Activated B cell treated with CpG ODN at 0.5 μM for 24 hours (primary cell): Measurements from ENCODE around the gene E4F1. TPM values are rescaled to one million over a fixed set of nuclear protein-coding genes. Genes with fewer than 3 reads are reported as not detected.

Source experiments
- ATAC-seq: fragments of 200-7000 bp; cut with Tn5 transposase; one replicate; pipeline ENCODE4 v1.10.0; 2021; ENCODE audit warnings: low read depth, mild to moderate bottlenecking, moderate library complexity
- CTCF ChIA-PET: fragments of 350-600 bp; sonication (Branson Sonifier 250); formaldehyde crosslinking; loops from one replicate; lab custom pipeline; 2021; ENCODE audit warnings: antibody characterized with exemption; lab: Charles Lee
- POLR2A ChIA-PET: fragments of 350-600 bp; sonication (Branson Sonifier 250); formaldehyde crosslinking; loops from one replicate; lab custom pipeline; 2021; ENCODE audit warnings: antibody characterized with exemption; lab: Charles Lee
- DNase-seq: peaks from one replicate; pipeline ENCODE4 v3.0.0; 2022
- H3K27ac Mint-ChIP-seq: one replicate; pipeline ENCODE4 v1.8.0; 2020; ENCODE audit warnings: mixed read lengths
- H3K27me3 Mint-ChIP-seq: one replicate; pipeline ENCODE4 v1.8.0; 2021; ENCODE audit warnings: mixed read lengths
- H3K36me3 Mint-ChIP-seq: one replicate; pipeline ENCODE4 v1.8.0; 2021; ENCODE audit warnings: low read depth, mixed read lengths
- H3K4me1 Mint-ChIP-seq: one replicate; pipeline ENCODE4 v1.8.0; 2021; ENCODE audit warnings: mixed read lengths
- H3K4me3 Mint-ChIP-seq: one replicate; pipeline ENCODE4 v1.8.0; 2020; ENCODE audit warnings: mild to moderate bottlenecking, mixed read lengths
- H3K9me3 Mint-ChIP-seq: one replicate; pipeline ENCODE4 v1.8.0; 2020; ENCODE audit warnings: mixed read lengths
- intact Hi-C: fragments of 100-400 bp; cut with micrococcal nuclease; formaldehyde crosslinking; loops from one replicate; pipeline ENCODE4 v1.15.1; 2024
- total RNA-seq: library from RNA; stranded (reverse); gene quantifications from 2 replicates; pipeline ENCODE4 v1.2.3, GENCODE V29; 2022
- TF ChIP-seq, protein P1 (sequence below): fragments of 200-600 bp; IDR thresholded peaks from one replicate; pipeline ENCODE4 v1.8.0; 2022; ENCODE audit warnings: antibody characterized with exemption, mild to moderate bottlenecking

The E4F1 gene
- total RNA-seq, 1 donor from 2014 or later = 29.9 TPM

DNA sequence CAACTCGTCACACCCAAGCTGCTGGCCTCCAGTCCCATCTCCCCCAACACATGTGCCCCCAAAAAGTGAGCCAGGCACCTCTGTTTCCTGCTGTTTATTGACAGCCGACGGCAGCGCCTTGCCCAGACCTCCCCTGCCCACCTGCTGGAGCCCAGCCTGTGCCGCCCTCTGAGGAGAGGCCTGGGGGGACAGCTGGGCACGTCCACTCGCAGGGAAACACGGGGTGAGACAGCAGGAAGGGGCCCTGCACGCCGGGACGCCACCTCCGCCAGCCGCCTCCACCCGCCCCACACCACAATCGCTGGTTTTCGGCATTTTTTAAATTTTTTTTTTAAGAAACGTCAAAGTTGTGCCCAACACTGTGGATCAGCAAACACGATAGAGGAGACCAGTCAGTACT, 46.3 kb upstream of the E4F1 start:
- Mint-ChIP-seq H3K9me3 (no peaks in the 10 kb centered on the region), H3K36me3 (peaks cover 32% of the 10 kb centered on the region), H3K27me3 (no peaks in the 10 kb centered on the region), H3K4me1 (no peaks in the 10 kb centered on the region), H3K27ac (no peak overlapping the region), H3K4me3 (no peak overlapping the region)
- intact Hi-C loops = no loop called here
- TF ChIP-seq, protein P1, sequence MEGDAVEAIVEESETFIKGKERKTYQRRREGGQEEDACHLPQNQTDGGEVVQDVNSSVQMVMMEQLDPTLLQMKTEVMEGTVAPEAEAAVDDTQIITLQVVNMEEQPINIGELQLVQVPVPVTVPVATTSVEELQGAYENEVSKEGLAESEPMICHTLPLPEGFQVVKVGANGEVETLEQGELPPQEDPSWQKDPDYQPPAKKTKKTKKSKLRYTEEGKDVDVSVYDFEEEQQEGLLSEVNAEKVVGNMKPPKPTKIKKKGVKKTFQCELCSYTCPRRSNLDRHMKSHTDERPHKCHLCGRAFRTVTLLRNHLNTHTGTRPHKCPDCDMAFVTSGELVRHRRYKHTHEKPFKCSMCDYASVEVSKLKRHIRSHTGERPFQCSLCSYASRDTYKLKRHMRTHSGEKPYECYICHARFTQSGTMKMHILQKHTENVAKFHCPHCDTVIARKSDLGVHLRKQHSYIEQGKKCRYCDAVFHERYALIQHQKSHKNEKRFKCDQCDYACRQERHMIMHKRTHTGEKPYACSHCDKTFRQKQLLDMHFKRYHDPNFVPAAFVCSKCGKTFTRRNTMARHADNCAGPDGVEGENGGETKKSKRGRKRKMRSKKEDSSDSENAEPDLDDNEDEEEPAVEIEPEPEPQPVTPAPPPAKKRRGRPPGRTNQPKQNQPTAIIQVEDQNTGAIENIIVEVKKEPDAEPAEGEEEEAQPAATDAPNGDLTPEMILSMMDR = no peak
- ATAC-seq (no peak), DNase-seq (no peak)
- ChIA-PET CTCF (no interaction called here), POLR2A (no interaction called here)

DNA sequence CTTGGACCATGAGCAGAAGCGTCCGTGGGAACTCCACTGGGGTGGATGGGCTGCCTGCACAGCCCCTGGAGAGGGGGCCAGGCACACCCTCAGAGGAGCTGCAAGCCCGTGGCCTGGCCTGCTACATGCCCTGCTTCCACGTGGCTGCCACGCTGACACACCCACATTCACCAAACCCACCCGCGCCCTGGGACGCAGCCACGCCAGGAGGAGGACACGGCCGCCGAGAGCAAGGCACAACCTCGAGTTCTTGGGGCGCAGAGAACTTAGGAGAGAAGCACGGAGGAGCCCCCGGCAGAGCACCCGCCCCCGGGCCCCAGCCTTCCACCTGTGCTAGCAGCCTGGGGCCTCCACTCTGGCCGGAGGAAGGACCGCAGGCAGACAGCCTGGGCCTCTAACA, 45.8 kb upstream of the E4F1 start:
- H3K4me3 Mint-ChIP-seq = no peak overlapping the region

DNA sequence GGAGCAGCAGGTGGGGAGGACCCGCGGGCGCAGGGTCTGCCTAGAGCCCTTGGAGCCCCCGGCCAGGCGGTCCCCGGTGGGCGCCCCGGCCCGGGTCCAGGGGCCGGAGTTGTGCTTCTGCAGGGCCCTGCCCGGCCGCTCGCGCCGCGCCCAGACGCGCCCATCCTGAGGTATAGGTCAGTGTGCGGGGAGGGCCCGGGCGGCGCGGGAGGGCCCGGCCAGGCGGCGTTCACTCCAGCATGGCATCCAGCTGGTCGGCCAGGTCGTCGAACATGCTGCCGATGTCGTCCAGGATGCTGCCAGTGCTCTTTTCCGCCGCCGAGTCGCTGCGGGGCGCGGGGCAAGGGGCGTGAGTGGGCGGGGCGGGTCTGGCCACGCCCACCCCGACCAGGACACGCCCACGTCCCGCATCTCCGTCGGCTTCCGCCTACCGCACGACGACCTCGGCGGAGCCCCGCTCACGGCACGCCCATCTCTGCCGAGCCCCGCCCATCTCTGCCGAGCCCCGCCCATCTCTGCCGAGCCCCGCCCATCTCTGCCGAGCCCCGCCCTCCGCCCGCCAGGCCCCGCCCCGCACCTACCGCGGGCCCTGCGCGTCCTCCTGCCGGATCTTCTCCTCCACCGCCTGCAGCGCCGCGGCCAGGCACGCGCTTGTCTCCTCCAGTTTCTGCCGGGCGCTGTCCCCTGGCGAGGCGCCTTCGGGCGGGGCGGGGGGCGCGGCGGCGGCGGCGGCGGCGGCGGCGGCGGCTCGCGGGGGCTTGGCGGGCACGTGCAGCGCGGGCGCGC, 44.9 kb upstream of the E4F1 start:
- CTCF ChIA-PET = no interaction called here
- peaks cover 2% of the 10 kb centered on the region for H3K4me1 Mint-ChIP-seq
- intact Hi-C loops = no loop called here
- TF ChIP-seq, protein P1 = no peak
- H3K9me3 Mint-ChIP-seq = no peaks in the 10 kb centered on the region
- H3K36me3 Mint-ChIP-seq = peaks cover 29% of the 10 kb centered on the region
- no peaks in the 10 kb centered on the region for H3K27me3 Mint-ChIP-seq
- POLR2A ChIA-PET = no interaction called here
- DNase-seq = no peak
- peak; percentile 59 for ATAC-seq
- no peak overlapping the region for H3K4me3 Mint-ChIP-seq
- no peak overlapping the region for H3K27ac Mint-ChIP-seq

More for the DNA sequence above, 45.8 kb upstream of the E4F1 start:
- intact Hi-C loops = no loop called here
- no peaks in the 10 kb centered on the region for H3K27me3 Mint-ChIP-seq
- no peak for ATAC-seq
- CTCF ChIA-PET = no interaction called here
- POLR2A ChIA-PET = no interaction called here
- no peaks in the 10 kb centered on the region for H3K4me1 Mint-ChIP-seq
- no peak overlapping the region for H3K27ac Mint-ChIP-seq
- H3K36me3 Mint-ChIP-seq = peaks cover 32% of the 10 kb centered on the region
- TF ChIP-seq, protein P1 = no peak
- DNase-seq = no peak
- H3K9me3 Mint-ChIP-seq = no peaks in the 10 kb centered on the region

DNA sequence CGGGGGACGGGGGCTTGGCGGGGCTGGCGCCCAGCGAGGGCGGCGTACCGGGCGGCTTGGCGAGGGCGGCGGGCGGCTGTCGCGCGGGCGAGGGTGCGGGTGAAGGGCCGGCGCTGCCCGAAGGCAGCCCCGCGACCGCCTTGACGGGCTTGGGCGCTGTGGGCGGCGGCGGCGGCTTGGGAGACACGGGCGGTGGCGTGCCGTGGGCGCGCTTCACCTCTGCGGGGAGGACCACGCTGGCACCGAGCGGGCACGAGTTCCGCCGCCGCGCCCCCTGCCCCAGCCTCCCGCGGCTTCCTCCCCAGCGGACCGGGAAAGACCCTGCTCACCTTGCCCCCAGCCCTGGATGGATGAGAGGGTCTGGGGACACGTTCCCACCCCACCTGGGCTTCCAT, 44.3 kb upstream of the E4F1 start:
- H3K36me3 Mint-ChIP-seq = peaks cover 25% of the 10 kb centered on the region
- H3K9me3 Mint-ChIP-seq = no peaks in the 10 kb centered on the region
- TF ChIP-seq, protein P1 = no peak
- intact Hi-C loops = no loop called here
- DNase-seq (no peak), ATAC-seq (no peak)
- H3K4me1 Mint-ChIP-seq = peaks cover 4% of the 10 kb centered on the region
- no peak overlapping the region for H3K27ac Mint-ChIP-seq
- ChIA-PET POLR2A (no interaction called here), CTCF (no interaction called here)
- no peaks in the 10 kb centered on the region for H3K27me3 Mint-ChIP-seq
- H3K4me3 Mint-ChIP-seq = no peak overlapping the region

DNA sequence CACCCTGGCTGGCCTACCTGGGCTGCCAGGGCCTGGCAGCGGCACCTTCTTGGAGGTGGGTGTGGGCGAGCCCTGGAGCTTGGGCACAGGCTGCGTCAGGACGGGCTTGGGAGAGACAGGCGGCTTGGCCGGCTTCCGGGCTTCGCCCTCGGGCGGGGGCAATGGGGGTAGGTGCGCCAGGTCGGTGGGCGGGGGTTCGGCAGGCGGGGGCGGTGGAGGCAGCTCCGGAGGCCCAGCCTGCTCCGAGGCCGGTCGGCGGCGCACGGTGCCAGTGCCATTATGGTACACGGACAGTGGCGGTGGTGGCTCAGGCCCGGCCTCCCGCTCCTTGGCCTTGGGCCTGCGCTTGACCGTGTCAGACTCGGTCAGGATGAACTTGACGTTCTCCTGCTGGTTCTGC, 43.8 kb upstream of the E4F1 start:
- ChIA-PET POLR2A (no interaction called here), CTCF (no interaction called here)
- H3K4me1 Mint-ChIP-seq = peaks cover 4% of the 10 kb centered on the region
- H3K4me3 Mint-ChIP-seq = no peak overlapping the region
- H3K27ac Mint-ChIP-seq = no peak overlapping the region
- H3K9me3 Mint-ChIP-seq = no peaks in the 10 kb centered on the region
- H3K27me3 Mint-ChIP-seq = no peaks in the 10 kb centered on the region
- TF ChIP-seq, protein P1 = no peak
- DNase-seq (no peak), ATAC-seq (no peak)
- intact Hi-C loops = no loop called here
- H3K36me3 Mint-ChIP-seq = peaks cover 21% of the 10 kb centered on the region
